A673 (cell line): Measurements from ENCODE around the gene MAMDC2. TPM values are rescaled to one million over a fixed set of nuclear protein-coding genes. Genes with fewer than 3 reads are reported as not detected.
"Not testable (repeated sequence)": the region's sequence is repeated elsewhere in the genome, so short reads cannot be mapped to it uniquely, and the experiment has no call there.

Experiments used
- BruUV-seq: library from RNA; stranded (reverse); fragments of 400-500 nt; replicated peaks from 2 replicates; lab custom pipeline; 2021; lab: Mats Ljungman, UMichigan
- CTCF ChIA-PET: fragments of 300-600 bp; sonication (Branson Sonifier 250); formaldehyde crosslinking; loops from one replicate; lab custom pipeline; 2022; ENCODE audit warnings: antibody characterized with exemption; lab: Charles Lee
- POLR2A ChIA-PET: fragments of 300-600 bp; sonication (Branson Sonifier 250); formaldehyde crosslinking; loops from one replicate; lab custom pipeline; 2022; ENCODE audit warnings: antibody characterized with exemption; ENCODE audit not compliant: low non-redundant PET; lab: Charles Lee
- DNase-seq: peaks from one replicate; pipeline ENCODE4 v3.0.0-alpha.2; 2015; ENCODE audit warnings: low spot score
- H3K27ac ChIP-seq: fragments of 200-600 bp; sonication (generic); 2 replicates; pipeline ENCODE4 v1.5.1; 2016; ENCODE audit warnings: mixed run types, low read depth, mild to moderate bottlenecking, mixed read lengths, antibody characterized with exemption, low read length; ENCODE audit not compliant: poor library complexity, severe bottlenecking
- H3K27me3 ChIP-seq: fragments of 200-600 bp; sonication (generic); replicated peaks from 2 replicates; pipeline ENCODE4 v1.6.1; 2017; ENCODE audit warnings: mixed run types, low read depth, mild to moderate bottlenecking, mixed read lengths, antibody characterized with exemption, low read length; ENCODE audit not compliant: insufficient read depth, poor library complexity
- H3K36me3 ChIP-seq: fragments of 200-600 bp; sonication (generic); 2 replicates; pipeline ENCODE4 v1.6.1; 2016; ENCODE audit warnings: mixed run types, mild to moderate bottlenecking, mixed read lengths, antibody characterized with exemption, low read length; ENCODE audit not compliant: insufficient read depth, poor library complexity, severe bottlenecking
- H3K4me1 ChIP-seq: fragments of 200-600 bp; sonication (generic); 2 replicates; pipeline ENCODE4 v1.6.1; 2017; ENCODE audit warnings: mixed run types, mild to moderate bottlenecking, mixed read lengths, antibody characterized with exemption, low read length; ENCODE audit not compliant: insufficient read depth, poor library complexity, severe bottlenecking
- H3K4me3 ChIP-seq: fragments of 200-600 bp; sonication (generic); 2 replicates; pipeline ENCODE4 v1.5.1; 2016; ENCODE audit warnings: low read depth, mixed run types, mild to moderate bottlenecking, mixed read lengths, low read length; ENCODE audit not compliant: poor library complexity, severe bottlenecking
- H3K9me3 ChIP-seq: fragments of 200-600 bp; sonication (generic); 2 replicates; pipeline ENCODE4 v1.6.1; 2016; ENCODE audit warnings: mixed run types, low read depth, mild to moderate bottlenecking, mixed read lengths, antibody characterized with exemption, low read length; ENCODE audit not compliant: poor library complexity, severe bottlenecking
- CTCF ChIP-seq: fragments of 300-800, 200-600 bp; sonication (generic); conservative IDR thresholded peaks from 2 replicates; pipeline ENCODE4 v1.5.1; 2017; ENCODE audit warnings: low read depth, mild to moderate bottlenecking, antibody characterized with exemption, low read length, moderate library complexity, mixed read lengths
- EZH2 ChIP-seq: fragments of 200-600 bp; sonication (generic); IDR thresholded peaks from 2 replicates; pipeline ENCODE4 v1.6.1; 2017; ENCODE audit warnings: borderline replicate concordance, low read depth, mild to moderate bottlenecking, mixed read lengths, antibody characterized with exemption, low read length; ENCODE audit not compliant: poor library complexity, severe bottlenecking
- intact Hi-C: fragments of 100-400 bp; cut with micrococcal nuclease; formaldehyde crosslinking; loops from one replicate; pipeline ENCODE4 v1.10.0; 2022; ENCODE audit not compliant: unreplicated experiment
- total RNA-seq: library from RNA; stranded (reverse); gene quantifications from 2 replicates; pipeline ENCODE4 v1.2.3, GENCODE V29; 2021

The MAMDC2 gene
- total RNA-seq, 1 experiment from 2014 or later = not detected

- TF ChIP-seq CTCF (no peak), EZH2 (no peak)
- BruUV-seq = no TSS peak
- Histone ChIP-seq H3K9me3 (no peaks in the 10 kb centered on the region), H3K27me3 (no peaks in the 10 kb centered on the region), H3K27ac (no peak overlapping the region), H3K36me3 (no peaks in the 10 kb centered on the region), H3K4me3 (no peak overlapping the region), H3K4me1 (no peaks in the 10 kb centered on the region)
- no peak for DNase-seq
- intact Hi-C loops = no loop called here
- ChIA-PET POLR2A (no interaction called here), CTCF (no interaction called here)
Measured at GRCh38 chr9:70232476-70232875, 188.8 kb downstream of the MAMDC2 start.

- POLR2A ChIA-PET, H3K4me1 ChIP-seq, CTCF ChIA-PET, H3K27ac ChIP-seq, H3K36me3 ChIP-seq, DNase-seq, H3K9me3 ChIP-seq, H3K27me3 ChIP-seq, H3K4me3 ChIP-seq, intact Hi-C loops, BruUV-seq: not testable (repeated sequence)
Measured at GRCh38 chr9:70234208-70234607, 190.6 kb downstream of the MAMDC2 start.

GRCh38 chr9:70245952-70246351 is 202.3 kb downstream of the MAMDC2 start:
- H3K4me3 ChIP-seq, H3K27ac ChIP-seq, BruUV-seq, H3K36me3 ChIP-seq, H3K27me3 ChIP-seq, POLR2A ChIA-PET, H3K9me3 ChIP-seq, CTCF ChIA-PET, DNase-seq, intact Hi-C loops, H3K4me1 ChIP-seq: not testable (repeated sequence)

- ChIA-PET POLR2A (no interaction called here), CTCF (no interaction called here)
- Histone ChIP-seq H3K36me3 (no peaks in the 10 kb centered on the region), H3K4me1 (no peaks in the 10 kb centered on the region), H3K4me3 (no peak overlapping the region), H3K9me3 (no peaks in the 10 kb centered on the region), H3K27me3 (no peaks in the 10 kb centered on the region), H3K27ac (no peak overlapping the region)
- DNase-seq = no peak
- BruUV-seq = no TSS peak
- intact Hi-C loops = loop anchor here (10.0 kb wide), 1 partner anchor 165 kb away; the partner anchor contains the start of gene KLF9
- TF ChIP-seq CTCF (no peak), EZH2 (no peak)
Measured at GRCh38 chr9:70250221-70250620, 206.6 kb downstream of the MAMDC2 start.
